ENCODE results near the gene CEP152. TPM values are rescaled to one million over a fixed set of nuclear protein-coding genes. Genes with fewer than 3 reads are reported as not detected.

The CEP152 gene
- total and polyA plus RNA-seq, 4 donors = 3.6 to 6.6 (median 5.2) TPM

- WGBS (ENCODE audit: insufficient coverage) = 96% methylated on average over 5 of the region's 6 CpGs
- DNase-seq (ENCODE audit: low read depth in 4 of 6, low spot score in 6 of 6) = no peak
- H3K27ac ChIP-seq (ENCODE audit: low read depth, low read length) = no peak overlapping the region
- H3K9me3 ChIP-seq (ENCODE audit: control insufficient read depth, insufficient read depth, low read length) = no peaks in the 10 kb centered on the region
- no peak overlapping the region for H3K4me3 ChIP-seq (ENCODE audit: low read depth, low read length)
- no peaks in the 10 kb centered on the region for H3K36me3 ChIP-seq (ENCODE audit: control insufficient read depth, insufficient read depth, low read length)
- H3K27me3 ChIP-seq (ENCODE audit: control insufficient read depth, insufficient read depth, low read length) = no peaks in the 10 kb centered on the region
- H3K4me1 ChIP-seq (ENCODE audit: control insufficient read depth, insufficient read depth, low read length) = no peaks in the 10 kb centered on the region
Measured at GRCh38 chr15:48842501-48842900, 31.6 kb upstream of the CEP152 start.

GRCh38 chr15:48834756-48835155 is 23.9 kb upstream of the CEP152 start:
- Histone ChIP-seq H3K4me3 (ENCODE audit: low read depth, low read length) (no peak overlapping the region), H3K36me3 (ENCODE audit: control insufficient read depth, insufficient read depth, low read length) (peaks cover 2% of the 10 kb centered on the region), H3K27me3 (ENCODE audit: control insufficient read depth, insufficient read depth, low read length) (no peaks in the 10 kb centered on the region), H3K27ac (ENCODE audit: low read depth, low read length) (no peak overlapping the region), H3K4me1 (ENCODE audit: control insufficient read depth, insufficient read depth, low read length) (no peaks in the 10 kb centered on the region), H3K9me3 (ENCODE audit: control insufficient read depth, insufficient read depth, low read length) (peaks cover 2% of the 10 kb centered on the region)
- 76% methylated on average over 2 of the region's 5 CpGs for WGBS (ENCODE audit: insufficient coverage)
- DNase-seq (ENCODE audit: low read depth in 4 of 6, low spot score in 6 of 6) = no peak

GRCh38 chr15:48833526-48834239 is 22.8 kb upstream of the CEP152 start:
- Histone ChIP-seq H3K4me1 (ENCODE audit: control insufficient read depth, insufficient read depth, low read length) (no peaks in the 10 kb centered on the region), H3K36me3 (ENCODE audit: control insufficient read depth, insufficient read depth, low read length) (peaks cover 2% of the 10 kb centered on the region), H3K4me3 (ENCODE audit: low read depth, low read length) (no peak overlapping the region), H3K27me3 (ENCODE audit: control insufficient read depth, insufficient read depth, low read length) (no peaks in the 10 kb centered on the region), H3K27ac (ENCODE audit: low read depth, low read length) (no peak overlapping the region), H3K9me3 (ENCODE audit: control insufficient read depth, insufficient read depth, low read length) (peaks cover 2% of the 10 kb centered on the region)
- DNase-seq (ENCODE audit: low read depth in 4 of 6, low spot score in 6 of 6) = no peak

- DNase-seq (ENCODE audit: low read depth in 4 of 6, low spot score in 6 of 6) = no peak
Measured at GRCh38 chr15:48832648-48833047, 21.8 kb upstream of the CEP152 start.

GRCh38 chr15:48828906-48829305 is 18.0 kb upstream of the CEP152 start:
- Histone ChIP-seq H3K36me3 (ENCODE audit: control insufficient read depth, insufficient read depth, low read length) (peaks cover 2% of the 10 kb centered on the region), H3K9me3 (ENCODE audit: control insufficient read depth, insufficient read depth, low read length) (peaks cover 2% of the 10 kb centered on the region), H3K27ac (ENCODE audit: low read depth, low read length) (no peak overlapping the region), H3K4me3 (ENCODE audit: low read depth, low read length) (no peak overlapping the region), H3K4me1 (ENCODE audit: control insufficient read depth, insufficient read depth, low read length) (no peaks in the 10 kb centered on the region), H3K27me3 (ENCODE audit: control insufficient read depth, insufficient read depth, low read length) (no peaks in the 10 kb centered on the region)
- no peak for DNase-seq (ENCODE audit: low read depth in 4 of 6, low spot score in 6 of 6)

More at GRCh38 chr15:48832648-48833047, 21.8 kb upstream of the CEP152 start:
- no peak overlapping the region for H3K4me3 ChIP-seq (ENCODE audit: low read depth, low read length)
- H3K36me3 ChIP-seq (ENCODE audit: control insufficient read depth, insufficient read depth, low read length) = peaks cover 2% of the 10 kb centered on the region
- no peak overlapping the region for H3K27ac ChIP-seq (ENCODE audit: low read depth, low read length)
- H3K27me3 ChIP-seq (ENCODE audit: control insufficient read depth, insufficient read depth, low read length) = no peaks in the 10 kb centered on the region
- H3K9me3 ChIP-seq (ENCODE audit: control insufficient read depth, insufficient read depth, low read length) = peaks cover 2% of the 10 kb centered on the region
- no peaks in the 10 kb centered on the region for H3K4me1 ChIP-seq (ENCODE audit: control insufficient read depth, insufficient read depth, low read length)

- peaks cover 2% of the 10 kb centered on the region for H3K36me3 ChIP-seq (ENCODE audit: control insufficient read depth, insufficient read depth, low read length)
- no peaks in the 10 kb centered on the region for H3K27me3 ChIP-seq (ENCODE audit: control insufficient read depth, insufficient read depth, low read length)
- WGBS (ENCODE audit: insufficient coverage) = no CpG with 5 or more reads among the region's 4 CpGs
- no peak overlapping the region for H3K27ac ChIP-seq (ENCODE audit: low read depth, low read length)
- no peak for DNase-seq (ENCODE audit: low read depth in 4 of 6, low spot score in 6 of 6)
- no peaks in the 10 kb centered on the region for H3K4me1 ChIP-seq (ENCODE audit: control insufficient read depth, insufficient read depth, low read length)
- H3K4me3 ChIP-seq (ENCODE audit: low read depth, low read length) = no peak overlapping the region
- peaks cover 2% of the 10 kb centered on the region for H3K9me3 ChIP-seq (ENCODE audit: control insufficient read depth, insufficient read depth, low read length)
Measured at GRCh38 chr15:48828471-48828870, 17.6 kb upstream of the CEP152 start.

GRCh38 chr15:48825075-48825474 is 14.2 kb upstream of the CEP152 start:
- Histone ChIP-seq H3K27me3 (ENCODE audit: control insufficient read depth, insufficient read depth, low read length) (no peaks in the 10 kb centered on the region), H3K36me3 (ENCODE audit: control insufficient read depth, insufficient read depth, low read length) (no peaks in the 10 kb centered on the region), H3K4me3 (ENCODE audit: low read depth, low read length) (no peak overlapping the region), H3K27ac (ENCODE audit: low read depth, low read length) (no peak overlapping the region), H3K4me1 (ENCODE audit: control insufficient read depth, insufficient read depth, low read length) (no peaks in the 10 kb centered on the region), H3K9me3 (ENCODE audit: control insufficient read depth, insufficient read depth, low read length) (no peaks in the 10 kb centered on the region)
- no peak for DNase-seq (ENCODE audit: low read depth in 4 of 6, low spot score in 6 of 6)
- WGBS (ENCODE audit: insufficient coverage) = no CpG with 5 or more reads among the region's 1 CpG

- Histone ChIP-seq H3K9me3 (ENCODE audit: control insufficient read depth, insufficient read depth, low read length) (no peaks in the 10 kb centered on the region), H3K4me3 (ENCODE audit: low read depth, low read length) (no peak overlapping the region), H3K27me3 (ENCODE audit: control insufficient read depth, insufficient read depth, low read length) (no peaks in the 10 kb centered on the region), H3K36me3 (ENCODE audit: control insufficient read depth, insufficient read depth, low read length) (no peaks in the 10 kb centered on the region), H3K4me1 (ENCODE audit: control insufficient read depth, insufficient read depth, low read length) (no peaks in the 10 kb centered on the region), H3K27ac (ENCODE audit: low read depth, low read length) (no peak overlapping the region)
- DNase-seq (ENCODE audit: low read depth in 4 of 6, low spot score in 6 of 6) = no peak
- WGBS (ENCODE audit: insufficient coverage) = no CpG with 5 or more reads among the region's 1 CpG
Measured at GRCh38 chr15:48823706-48824105, 12.8 kb upstream of the CEP152 start.

- DNase-seq (ENCODE audit: low read depth in 4 of 6, low spot score in 6 of 6) = no peak
- Histone ChIP-seq H3K9me3 (ENCODE audit: control insufficient read depth, insufficient read depth, low read length) (no peaks in the 10 kb centered on the region), H3K4me3 (ENCODE audit: low read depth, low read length) (no peak overlapping the region), H3K27ac (ENCODE audit: low read depth, low read length) (no peak overlapping the region), H3K27me3 (ENCODE audit: control insufficient read depth, insufficient read depth, low read length) (no peaks in the 10 kb centered on the region), H3K36me3 (ENCODE audit: control insufficient read depth, insufficient read depth, low read length) (no peaks in the 10 kb centered on the region), H3K4me1 (ENCODE audit: control insufficient read depth, insufficient read depth, low read length) (no peaks in the 10 kb centered on the region)
- WGBS (ENCODE audit: insufficient coverage) = 0% methylated on average over 1 of the region's 1 CpG
Measured at GRCh38 chr15:48823237-48823636, 12.4 kb upstream of the CEP152 start.

GRCh38 chr15:48814286-48814685 is 3.4 kb upstream of the CEP152 start:
- H3K36me3 ChIP-seq (ENCODE audit: control insufficient read depth, insufficient read depth, low read length) = no peaks in the 10 kb centered on the region
- DNase-seq (ENCODE audit: low read depth in 4 of 6, low spot score in 6 of 6) = no peak
- H3K9me3 ChIP-seq (ENCODE audit: control insufficient read depth, insufficient read depth, low read length) = no peaks in the 10 kb centered on the region
- no peak overlapping the region for H3K4me3 ChIP-seq (ENCODE audit: low read depth, low read length)
- WGBS (ENCODE audit: insufficient coverage) = no CpG with 5 or more reads among the region's 2 CpGs
- peaks cover 8% of the 10 kb centered on the region for H3K4me1 ChIP-seq (ENCODE audit: control insufficient read depth, insufficient read depth, low read length)
- H3K27me3 ChIP-seq (ENCODE audit: control insufficient read depth, insufficient read depth, low read length) = no peaks in the 10 kb centered on the region
- no peak overlapping the region for H3K27ac ChIP-seq (ENCODE audit: low read depth, low read length)
